Right forelimb (tissue), 1 donor: Measurements from ENCODE around the gene PFN1.

Experiments
- DNase-seq: peaks from one replicate; pipeline ENCODE4 v3.0.0-alpha.2; 2018

Gene PFN1

GRCh38 chr17:4895657-4896331, 52.5 kb downstream of the PFN1 start:
- peak; percentile 41 for DNase-seq
